ENCODE measurements around the gene RIBC1.
"Not testable (repeated sequence)": the region's sequence is repeated elsewhere in the genome, so short reads cannot be mapped to it uniquely, and the experiment has no call there.

RIBC1 gene

DNA sequence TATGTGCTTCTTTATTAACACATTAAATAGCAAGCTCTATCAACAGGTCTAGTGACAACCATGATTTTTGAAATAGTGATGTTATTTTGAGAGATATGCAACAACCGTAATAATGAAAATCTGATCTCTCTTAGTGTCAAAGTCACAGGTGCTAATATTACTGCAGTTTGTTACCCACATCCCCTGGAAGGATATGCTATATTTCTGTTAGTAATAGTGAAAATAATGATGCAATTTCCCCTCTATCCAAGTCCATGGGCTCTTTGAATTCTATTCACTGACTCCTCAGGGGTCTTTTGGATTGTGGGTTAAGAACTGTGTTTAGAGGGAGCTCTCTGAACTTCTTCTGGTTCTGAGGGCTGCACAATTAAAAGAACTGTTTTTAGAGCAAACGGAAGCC is 14.5 kb downstream of the RIBC1 start:
- no peak for DNase-seq

GRCh38 chrX:53438174-53438831 is 15.6 kb downstream of the RIBC1 start:
- DNase-seq = no peak

- DNase-seq = no peak
These were observed 16.2 kb downstream of the RIBC1 start for GRCh38 chrX:53438832-53439230.

- DNase-seq = no peak
These were observed 17.4 kb downstream of the RIBC1 start for GRCh38 chrX:53440101-53440500.

GRCh38 chrX:53440621-53441517 is 18.2 kb downstream of the RIBC1 start:
- DNase-seq = no peak

GRCh38 chrX:53441531-53442321 is 19.1 kb downstream of the RIBC1 start:
- DNase-seq = peak; percentile 75

- DNase-seq = no peak
These were observed 19.6 kb downstream of the RIBC1 start for GRCh38 chrX:53442322-53442631.

- DNase-seq = no peak
These were observed 23.3 kb downstream of the RIBC1 start for GRCh38 chrX:53445977-53446376.

DNA sequence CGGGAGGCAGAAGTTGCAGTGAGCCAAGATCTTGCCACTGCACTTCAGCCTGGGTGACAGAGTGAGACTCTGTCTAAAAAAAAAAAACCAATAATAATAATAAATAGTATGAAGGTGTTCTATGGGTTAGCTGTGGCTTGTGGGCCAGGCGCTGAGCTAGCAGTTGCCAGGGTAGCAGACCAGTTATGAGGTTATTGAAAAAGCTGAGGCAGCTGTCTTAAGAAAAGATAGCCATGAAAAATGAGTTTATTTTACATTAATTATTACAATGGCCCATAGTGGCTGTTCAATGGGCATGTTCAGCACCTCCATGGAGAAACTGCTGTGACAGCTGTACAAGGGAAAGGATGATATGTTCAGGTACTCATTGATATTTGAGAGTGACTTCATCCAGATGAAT is 24.8 kb downstream of the RIBC1 start:
- no peak for DNase-seq

DNA sequence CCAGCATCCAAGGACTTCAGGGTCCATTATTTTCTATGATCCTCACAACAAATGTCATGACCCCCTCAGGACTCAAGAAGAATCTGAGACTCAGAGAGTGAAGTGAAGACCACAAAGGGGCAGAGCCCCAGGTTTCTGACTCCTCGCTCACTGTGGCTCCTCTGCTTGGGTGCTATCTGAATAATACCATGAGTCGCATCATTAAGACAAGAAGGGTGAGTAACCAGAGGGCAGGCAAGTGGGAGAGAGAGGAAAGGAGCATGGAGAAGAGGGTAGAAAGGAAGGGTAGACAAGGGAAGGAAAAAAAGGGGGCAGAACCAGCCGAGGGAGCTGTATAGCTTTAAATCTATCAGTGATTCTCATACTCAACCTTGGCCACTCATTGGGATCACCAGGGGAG is 27.0 kb downstream of the RIBC1 start:
- DNase-seq = no peak

GRCh38 chrX:53452812-53453211 is 30.1 kb downstream of the RIBC1 start:
- no peak for DNase-seq

- DNase-seq = no peak
These were observed 33.6 kb downstream of the RIBC1 start for GRCh38 chrX:53456254-53456653.

DNA sequence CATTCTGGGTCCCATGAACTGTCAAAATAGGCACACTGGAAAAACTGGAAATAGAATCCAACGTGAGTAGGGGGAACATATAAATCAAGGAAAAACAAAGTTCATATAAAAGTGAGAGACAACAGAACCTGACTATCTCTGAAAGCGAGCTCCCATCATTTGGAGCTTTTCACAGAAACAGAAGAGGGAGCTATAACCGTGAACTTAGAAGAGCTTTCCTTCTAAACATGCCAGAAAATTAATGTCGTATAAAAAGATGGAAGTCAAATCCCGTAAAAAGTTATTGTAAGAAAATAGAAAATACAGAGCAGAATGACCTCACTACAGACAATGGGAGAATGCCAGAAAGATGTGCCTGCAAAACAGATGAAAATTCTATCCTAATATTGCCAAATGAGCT is 35.4 kb downstream of the RIBC1 start:
- no peak for DNase-seq

GRCh38 chrX:53468659-53469058 is 46.0 kb downstream of the RIBC1 start:
- not testable (repeated sequence) for DNase-seq

DNA sequence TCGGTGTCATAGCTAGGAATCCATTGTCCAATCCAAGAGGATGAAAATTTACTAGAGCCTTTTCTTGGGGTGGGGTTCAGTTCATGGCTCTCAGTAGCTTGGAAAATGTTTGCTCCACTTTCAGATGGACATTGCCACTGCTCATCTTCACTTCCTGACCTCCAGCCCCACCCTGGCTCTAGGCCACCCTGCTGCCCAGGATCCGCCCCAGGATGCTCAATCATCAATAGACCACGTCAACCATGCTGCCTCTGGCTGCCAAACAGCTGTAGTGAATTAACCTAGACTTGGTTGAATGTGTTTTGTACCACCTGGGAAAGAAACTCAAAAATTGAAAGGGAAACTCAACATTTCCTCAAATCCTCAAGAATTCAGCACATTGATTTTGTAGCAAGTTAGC is 48.7 kb downstream of the RIBC1 start:
- DNase-seq = no peak

GRCh38 chrX:53474707-53475106 is 52.0 kb downstream of the RIBC1 start:
- no peak for DNase-seq

DNA sequence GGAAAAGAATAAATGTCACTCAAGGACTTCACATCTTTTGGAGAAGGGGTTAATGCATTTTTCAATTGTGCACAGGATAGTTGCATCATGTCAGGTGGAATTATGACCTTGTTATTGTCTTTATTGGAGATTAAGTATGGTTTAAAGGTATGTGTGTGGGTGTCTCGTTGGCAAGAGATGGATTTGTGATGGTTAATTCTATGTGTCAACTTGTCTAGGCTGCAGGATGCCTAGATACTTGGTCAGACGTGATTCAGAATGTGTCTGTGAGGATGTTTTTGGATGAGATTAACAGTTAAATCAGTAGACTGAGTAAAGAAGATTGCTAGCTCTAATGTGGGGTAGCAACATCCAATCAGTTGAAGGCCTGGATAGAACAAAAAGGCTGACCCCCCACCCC is 53.7 kb downstream of the RIBC1 start:
- DNase-seq = no peak

DNA sequence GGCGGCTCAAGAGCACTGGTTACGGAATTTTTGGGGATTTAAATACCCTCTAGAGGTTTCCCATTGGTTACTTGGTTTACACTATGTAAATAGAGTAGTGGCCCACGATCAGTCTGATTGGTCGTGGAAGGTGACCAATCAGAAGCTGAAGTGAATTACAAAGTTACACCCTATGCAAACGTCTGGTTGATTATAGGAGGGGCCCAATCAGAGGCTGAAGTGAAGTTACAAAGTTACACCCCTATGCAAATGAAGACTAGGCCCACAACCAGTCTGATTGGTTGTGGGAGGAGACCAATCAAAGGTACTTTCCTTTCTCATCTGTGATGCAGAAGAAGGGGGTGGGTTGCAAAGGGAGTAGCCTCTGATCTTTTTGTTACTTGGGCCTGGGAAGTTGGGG is 56.6 kb downstream of the RIBC1 start:
- no peak for DNase-seq
